ENCODE results near the gene GLYATL3.

GRCh38 chr6:49464691-49465090 is 35.0 kb upstream of the GLYATL3 start:
- no peak for TF ChIP-seq CTCF (conservative IDR thresholded peaks at IDR 0.05; ENCODE audit: low read depth, low read length)
- no peak for TF ChIP-seq EZH2 (IDR thresholded peaks at IDR 0.05; ENCODE audit: low read length, unreplicated experiment)

All from PC-3 (cell line).